HG02981 (cell line): Measurements from ENCODE around the gene ITGBL1.

ENCODE experiments used
- ATAC-seq: cut with Tn5 transposase; IDR thresholded peaks from one replicate; pipeline ENCODE4 v1.9.1; 2021; ENCODE audit warnings: mild to moderate bottlenecking, moderate library complexity; ENCODE audit not compliant: unreplicated experiment

Gene ITGBL1

DNA sequence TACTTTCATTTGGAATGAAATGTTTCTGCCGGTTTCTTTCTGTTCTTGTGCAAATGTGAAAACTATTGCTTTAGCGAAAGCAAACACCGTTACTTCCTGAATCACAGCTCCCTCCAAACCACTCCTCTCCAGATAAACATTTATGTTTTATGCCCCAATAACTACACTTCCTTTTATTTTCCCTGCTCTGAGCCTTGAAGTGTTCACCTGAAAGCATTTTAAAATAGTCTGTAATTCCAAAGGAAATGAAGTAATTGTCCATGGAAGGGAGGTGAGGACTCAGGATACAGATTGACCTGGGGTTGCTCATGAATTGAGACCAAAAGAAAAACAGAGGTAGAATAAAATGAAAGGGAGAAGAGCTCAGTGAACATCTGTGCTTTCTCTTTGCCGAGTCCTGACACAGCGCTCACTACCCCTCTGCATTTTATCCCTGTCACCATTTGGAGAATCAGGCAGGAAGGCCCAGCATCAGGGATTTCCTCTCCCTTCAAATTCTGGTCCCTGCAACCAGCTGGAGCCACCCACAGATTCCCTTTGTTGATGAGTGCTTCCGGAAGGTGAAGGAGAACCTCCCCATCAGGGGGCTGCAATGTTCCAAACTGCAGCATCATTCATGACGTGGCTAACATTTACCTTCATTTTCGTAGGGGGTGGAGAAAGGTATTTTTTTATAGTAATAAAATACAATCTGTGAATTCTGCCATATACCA, 171.9 kb downstream of the ITGBL1 start:
- no peak for ATAC-seq

DNA sequence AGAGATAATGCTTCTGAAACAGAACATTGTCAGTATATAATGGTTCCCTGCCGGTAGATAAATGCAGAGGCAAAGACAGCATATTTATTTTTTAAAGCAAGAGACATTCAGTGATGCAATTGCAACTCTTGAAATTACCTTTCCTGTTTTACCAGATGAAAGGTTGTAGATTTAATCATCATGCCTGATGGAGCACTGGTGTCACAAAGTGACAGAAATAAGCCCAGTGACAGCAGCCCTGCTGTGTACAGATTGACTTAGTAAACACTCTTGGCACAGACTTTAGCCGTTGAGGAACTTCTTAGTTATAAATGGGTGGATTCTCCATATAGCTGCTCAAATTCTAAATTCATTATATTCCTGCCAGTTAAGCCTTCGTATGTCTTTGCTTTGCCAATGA, 172.5 kb downstream of the ITGBL1 start:
- ATAC-seq, result no peak

DNA sequence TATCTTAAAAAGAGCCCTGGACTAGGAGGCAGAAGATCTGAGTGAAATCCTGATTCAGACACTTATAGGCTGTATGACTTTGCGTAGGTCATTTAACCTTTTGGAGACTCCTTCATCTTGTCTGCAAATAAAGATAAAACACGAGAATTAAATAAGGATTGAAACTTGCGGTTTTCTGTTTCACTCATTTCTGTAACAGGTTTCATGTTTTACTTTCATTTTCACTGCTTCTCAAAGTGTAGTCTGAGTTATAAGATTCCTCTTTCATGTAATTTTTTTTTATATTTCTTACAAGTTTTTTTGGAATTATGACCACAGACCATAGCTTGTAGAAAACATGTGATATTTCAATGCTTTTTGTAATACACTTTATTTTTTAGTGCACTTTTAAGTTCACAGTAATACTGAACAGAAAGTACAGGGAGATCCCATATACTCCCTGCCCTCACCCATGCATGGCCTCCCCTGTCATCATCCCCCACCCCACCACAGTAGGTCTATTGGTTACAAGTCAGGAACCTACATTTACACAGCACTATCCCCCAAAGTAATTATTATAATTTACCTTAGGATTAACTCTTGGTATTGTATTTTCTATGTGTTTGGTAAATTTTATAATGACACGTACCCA, 174.6 kb downstream of the ITGBL1 start:
- ATAC-seq, result peak; percentile 91

DNA sequence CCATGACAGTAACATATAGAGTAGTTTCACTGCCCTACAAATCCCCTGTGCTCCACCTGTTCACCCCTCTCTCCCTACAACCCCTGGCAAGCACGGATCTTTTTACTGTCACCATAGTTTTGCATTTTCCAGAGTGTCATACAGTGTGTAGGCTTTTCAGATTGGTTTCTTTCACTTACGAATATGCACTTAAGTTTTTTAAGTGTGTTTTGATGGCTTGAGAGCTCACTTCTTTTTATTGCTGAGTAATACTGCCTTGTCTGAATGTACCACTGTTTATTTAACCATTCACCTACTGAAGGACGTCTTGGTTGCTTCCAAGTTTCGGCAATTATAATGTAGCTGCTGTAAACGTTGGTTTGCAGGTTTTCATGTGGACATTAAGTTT, 175.1 kb downstream of the ITGBL1 start:
- peak; percentile 40 for ATAC-seq

DNA sequence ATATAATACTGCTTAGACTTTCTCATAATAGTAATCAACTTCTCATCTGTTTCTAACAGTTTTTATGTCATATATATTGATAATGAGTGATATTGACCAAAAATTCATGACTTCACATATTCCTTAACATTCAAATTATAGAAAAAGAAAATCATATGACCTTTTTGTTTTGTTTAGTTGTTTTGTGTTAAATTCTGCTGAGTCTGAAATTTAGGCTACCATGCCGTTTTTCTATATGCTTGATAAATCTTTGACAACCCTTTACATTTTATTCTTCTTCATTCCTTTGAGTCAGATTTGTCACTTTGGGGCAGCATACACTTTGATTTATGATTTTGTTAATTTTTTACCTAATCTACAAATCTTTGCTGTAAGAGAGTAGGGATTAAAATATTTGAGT, 176.4 kb downstream of the ITGBL1 start:
- ATAC-seq, result no peak

DNA sequence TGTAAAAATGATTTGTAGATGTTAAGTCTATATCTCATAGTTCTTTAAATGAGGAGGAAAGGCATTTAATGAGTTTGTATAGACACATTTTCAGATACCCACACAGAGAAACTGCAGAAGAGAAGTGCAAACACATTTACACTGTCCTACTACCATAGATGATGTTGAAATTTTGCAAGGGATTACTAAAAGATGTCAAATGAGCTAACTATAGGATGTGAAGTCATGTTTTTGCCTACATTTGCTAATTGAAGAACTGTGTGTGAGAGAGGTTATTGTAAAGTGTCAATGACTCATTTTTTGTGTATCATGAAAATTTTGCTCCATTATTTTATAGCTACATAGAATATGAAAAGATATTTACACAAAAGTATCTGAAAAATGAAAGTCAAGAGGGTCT, 178.9 kb downstream of the ITGBL1 start:
- no peak for ATAC-seq

DNA sequence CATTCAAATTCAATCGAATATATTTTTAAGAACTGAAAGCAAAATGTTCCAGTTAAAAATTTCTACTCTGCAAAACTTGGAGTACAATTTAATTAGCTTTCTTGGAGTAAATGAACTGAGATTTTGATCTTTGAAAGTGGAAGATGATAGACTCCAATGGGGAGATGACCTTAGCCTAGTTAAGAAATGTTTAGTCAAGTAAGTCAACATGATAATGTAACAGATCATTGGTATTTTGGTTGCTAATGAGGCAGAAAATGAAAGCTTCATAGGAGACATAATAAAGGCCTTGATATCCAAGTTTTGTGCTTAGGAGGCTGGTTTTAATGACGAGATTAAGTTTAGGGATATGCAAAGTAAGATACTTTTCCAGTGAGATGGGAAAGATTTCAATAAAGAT, 181.7 kb downstream of the ITGBL1 start:
- ATAC-seq, result no peak

DNA sequence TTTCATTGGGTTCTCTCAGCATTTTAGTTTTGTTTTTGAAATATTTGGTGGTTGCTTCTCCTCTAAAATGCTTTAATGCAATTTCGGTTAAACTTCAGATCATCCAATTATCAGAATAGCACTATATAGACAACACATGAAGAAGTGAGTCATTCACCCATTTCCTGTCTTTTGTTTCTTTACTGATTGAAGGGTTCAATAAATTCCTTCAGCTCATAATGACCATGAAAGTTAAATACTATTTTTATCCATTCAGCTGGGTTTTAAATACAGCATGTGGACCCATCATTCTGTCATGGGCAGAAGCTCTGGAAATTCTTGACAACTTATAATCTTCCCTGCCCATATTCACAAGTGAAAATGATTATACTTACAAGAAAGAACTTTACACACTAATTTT, 187.2 kb downstream of the ITGBL1 start:
- no peak for ATAC-seq

DNA sequence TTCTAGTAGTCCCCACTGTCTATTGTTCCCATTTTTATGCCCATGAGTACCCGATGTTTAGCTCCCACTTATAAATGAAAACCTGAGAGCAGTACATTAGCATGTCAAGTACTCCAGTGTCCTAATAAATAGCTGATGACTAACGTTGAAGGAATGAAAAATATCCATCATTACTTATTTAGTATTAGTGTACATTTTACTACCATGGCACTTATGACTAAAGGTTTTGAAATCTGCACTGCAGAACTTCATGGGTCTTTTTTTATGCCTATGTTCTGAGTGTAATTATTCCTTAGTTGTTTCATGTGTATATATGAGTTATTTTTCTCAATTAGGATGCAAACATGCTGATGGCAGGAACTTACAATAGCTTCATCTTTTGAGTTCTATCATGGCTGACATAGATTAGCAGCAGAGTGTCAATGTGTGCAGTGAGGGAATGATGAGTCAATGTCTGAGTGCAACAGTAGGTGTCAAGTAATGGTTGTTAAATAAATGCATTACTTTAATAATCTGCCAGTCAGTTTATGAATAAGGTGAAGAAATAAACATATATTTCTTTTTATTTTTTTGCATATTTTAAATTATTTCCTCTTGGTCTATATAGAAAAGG, 188.4 kb downstream of the ITGBL1 start:
- ATAC-seq, result no peak

DNA sequence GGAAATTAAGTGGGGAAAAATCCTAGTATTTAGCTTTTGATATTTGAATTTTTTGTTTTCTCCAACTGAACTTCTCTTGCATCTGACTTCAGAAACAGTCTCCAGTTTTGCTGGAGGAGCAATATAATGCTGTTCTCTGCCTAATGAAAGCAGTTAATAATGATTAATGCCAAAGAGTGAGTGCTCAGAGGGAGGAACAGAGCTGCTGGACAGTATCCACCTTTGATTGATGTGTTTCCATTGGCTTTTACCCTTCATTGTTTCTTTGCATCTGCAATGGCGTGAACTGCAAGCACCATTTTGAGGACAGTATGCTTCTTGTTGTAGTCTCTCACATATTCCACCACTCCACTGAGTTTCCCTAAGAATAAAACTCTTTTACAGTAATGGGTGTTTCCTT, 193.4 kb downstream of the ITGBL1 start:
- no peak for ATAC-seq

DNA sequence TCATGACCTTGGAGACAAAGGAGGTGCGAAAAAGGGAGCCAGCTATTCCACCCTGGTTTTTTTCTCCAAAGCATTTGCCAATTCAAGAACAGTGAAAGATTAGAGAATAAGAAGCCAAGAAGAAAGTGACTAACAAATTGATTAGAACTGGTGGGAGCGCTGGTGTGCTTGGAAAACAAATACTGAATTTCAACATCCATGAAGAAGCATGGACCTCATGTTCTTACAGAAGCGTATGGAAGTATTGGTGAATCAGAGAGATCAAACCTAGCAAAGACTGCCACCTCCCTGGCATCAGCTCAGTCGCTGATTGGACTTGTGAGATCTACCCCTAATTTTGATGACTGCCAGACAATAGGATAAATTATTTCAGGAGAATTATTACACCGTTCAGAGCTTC, 195.3 kb downstream of the ITGBL1 start:
- ATAC-seq, result no peak

DNA sequence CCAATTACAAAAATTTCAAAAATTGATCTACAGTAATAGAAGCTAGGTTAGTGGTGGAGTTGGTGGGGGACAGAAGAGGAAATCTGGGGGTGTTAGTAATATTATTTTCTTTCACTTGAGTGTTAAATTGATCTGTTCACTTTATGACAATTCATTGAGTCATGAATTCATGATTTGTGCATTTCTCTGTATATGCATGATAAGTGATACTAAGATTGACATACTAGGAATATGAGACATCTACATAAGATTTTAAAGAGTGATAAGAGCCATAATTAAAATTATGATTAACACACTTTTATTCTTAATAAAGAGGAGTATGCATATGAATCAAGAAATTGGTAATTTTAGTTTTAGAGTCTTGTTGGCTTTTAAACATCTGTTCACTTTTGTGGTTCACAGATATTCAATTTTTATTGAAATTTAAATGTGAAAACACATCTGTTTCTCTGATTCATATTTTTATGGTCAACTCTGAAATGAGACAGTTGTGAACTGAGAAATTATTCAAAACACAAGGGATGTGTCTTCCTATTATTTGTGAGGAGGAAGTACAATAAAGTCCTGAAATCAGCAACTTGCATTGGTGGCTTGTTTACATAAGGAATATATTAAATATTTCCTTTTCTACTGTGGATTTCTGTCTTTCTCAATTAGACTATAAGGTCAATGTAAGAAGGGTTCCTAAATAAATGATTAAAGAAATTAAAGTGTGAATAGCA, 196.5 kb downstream of the ITGBL1 start:
- no peak for ATAC-seq

DNA sequence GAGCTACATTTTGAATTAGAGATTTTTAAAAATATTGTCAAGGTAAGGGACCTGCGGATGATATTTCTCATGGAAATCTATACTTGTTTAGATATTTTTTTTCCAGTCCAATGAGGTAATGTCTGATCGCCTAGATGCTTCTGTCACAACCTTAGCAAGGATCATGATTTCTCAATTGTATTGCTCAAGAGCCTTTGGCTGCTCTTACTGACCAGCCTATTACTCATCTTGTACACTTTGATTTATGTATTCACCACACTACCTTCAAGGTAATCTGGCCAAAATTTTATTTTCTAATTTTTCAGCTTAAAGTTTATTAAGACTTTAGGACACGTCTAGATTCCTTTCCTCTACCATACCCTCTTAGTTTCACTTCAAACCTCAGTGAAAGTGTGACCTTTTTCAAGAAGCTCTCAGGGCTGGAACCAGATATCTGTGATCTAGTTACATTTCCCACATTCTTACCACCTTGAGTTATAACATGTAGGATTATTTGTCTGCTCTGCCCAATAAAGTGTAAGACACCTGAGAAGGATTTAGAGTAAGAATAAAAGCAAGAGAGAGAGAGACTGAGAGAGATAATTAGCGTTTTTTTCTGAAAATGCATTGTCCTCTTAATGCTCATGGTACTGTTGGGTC, 197.1 kb downstream of the ITGBL1 start:
- ATAC-seq, result no peak

DNA sequence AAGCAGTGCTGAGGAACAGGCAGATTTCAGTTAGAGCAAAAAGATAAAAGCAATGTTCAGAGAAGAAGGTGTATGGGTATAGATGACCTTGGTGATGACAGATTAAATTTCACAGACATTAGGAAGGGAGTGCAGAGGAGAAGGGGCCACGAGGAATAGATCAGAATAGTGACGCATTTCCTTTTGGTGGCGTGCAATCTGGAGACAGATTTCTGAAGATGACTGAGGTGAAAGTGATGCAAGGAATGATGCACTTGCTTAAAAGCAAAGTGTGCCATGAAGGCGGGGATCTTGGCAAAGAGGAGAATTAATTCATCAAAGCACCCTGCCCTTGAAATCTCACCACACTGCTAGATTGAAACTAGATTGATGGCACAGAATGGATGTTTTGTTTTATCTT, 202.4 kb downstream of the ITGBL1 start:
- no peak for ATAC-seq

DNA sequence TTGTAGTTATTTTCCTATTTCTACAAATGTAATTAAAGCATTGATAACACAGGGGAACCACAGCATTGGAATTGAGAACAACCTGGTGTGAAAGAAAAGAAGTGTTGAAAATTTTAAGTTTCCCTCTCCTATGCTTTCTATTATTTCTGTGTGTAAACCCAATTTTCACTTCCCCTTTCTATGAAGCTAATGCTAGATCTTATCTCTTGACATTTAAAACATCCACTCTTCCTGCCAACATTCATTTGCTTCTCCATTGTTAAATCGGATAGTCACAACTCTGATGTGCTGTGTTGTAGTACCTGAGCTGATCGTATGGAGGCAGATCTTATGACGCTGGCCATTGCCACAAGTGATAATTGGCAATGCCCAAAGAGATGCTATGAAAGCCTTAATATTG, 203.0 kb downstream of the ITGBL1 start:
- peak; percentile 77 for ATAC-seq

DNA sequence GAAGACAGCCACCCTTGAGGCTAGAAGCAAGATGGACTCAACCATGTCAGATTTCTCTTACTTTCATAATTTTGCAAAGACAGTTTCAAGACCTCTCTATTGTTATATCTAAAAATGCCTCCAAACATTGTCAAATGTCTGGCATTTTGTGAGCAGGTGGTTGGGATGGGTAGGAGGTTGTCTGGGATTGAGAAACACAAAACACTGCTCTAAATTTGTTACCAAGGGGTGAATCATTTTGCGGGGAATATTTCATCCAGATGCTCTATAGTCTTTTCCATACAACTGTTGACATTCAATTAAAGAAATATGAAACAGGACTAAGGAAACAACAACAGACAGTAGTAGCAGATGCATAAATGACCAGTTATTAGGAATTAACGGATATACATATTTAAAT, 208.2 kb downstream of the ITGBL1 start:
- ATAC-seq, result no peak

DNA sequence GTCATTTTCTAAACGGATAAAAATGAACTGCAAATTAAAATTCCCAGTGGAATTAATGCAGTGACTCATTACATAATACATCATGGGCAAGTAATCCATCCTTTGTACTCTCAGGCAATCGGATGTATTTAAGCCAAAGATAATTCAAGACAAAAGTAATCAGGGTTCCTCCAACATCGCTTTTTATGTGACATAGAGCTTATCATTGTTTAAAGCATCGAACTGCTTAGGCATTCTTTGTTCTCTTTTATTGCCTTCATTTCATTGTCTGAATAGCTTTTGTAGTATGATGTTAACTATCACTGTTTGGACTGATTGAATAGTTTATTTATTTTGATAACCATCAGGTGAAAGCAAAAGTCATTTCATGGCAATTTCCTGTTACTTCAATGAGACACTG, 209.4 kb downstream of the ITGBL1 start:
- no peak for ATAC-seq

DNA sequence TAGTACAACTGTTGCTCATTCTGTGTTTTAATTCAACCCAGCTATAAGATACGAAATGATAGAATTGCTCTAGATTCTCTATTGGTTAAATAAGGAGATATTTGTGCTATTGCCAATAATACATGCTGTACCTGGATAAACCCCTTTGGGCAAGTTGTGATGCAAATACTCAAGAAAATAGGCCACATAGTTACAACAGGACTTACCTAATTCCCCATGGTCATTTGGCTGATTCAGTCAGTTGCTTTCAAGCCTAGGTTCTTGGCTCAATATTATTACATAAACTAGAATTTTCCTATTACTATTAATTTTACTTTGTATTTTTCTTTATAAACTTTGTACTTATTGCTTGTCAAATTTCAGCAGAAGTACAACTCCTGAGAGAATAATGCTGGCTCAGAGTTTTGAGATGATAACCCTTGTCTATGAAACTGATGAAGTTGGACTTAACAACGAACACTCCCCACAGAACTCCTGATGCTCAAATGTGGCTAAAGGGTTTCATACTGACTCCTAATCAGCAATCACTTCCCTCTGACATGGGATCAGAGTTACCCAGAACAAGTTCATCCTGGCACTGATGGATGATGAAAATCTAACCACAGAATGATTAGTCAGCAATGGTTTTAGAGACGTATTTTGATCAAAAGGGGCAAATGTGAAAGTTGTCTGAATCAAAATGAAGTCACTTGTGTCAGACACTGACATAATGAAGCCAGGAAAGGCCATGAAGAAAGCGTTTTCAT, 221.1 kb downstream of the ITGBL1 start:
- ATAC-seq, result no peak

DNA sequence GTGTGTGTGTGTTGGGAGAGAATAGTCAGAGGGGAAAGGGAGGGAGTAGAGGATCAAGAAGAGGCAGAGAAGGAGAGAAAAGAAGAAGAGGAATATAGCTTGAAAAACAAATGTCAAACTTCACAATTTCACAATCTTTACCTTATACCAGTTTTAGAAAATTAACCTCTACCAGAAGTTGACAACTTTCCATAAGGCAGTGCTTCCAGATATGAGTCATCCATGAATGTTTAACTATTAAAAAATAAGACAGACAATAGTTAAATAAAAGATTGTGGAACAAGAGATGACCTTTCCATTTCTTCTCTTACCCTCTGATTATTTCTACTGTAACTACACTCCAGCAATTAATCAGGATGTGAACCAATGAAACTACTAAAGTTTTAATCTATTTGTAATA, 229.4 kb downstream of the ITGBL1 start:
- ATAC-seq, result no peak

DNA sequence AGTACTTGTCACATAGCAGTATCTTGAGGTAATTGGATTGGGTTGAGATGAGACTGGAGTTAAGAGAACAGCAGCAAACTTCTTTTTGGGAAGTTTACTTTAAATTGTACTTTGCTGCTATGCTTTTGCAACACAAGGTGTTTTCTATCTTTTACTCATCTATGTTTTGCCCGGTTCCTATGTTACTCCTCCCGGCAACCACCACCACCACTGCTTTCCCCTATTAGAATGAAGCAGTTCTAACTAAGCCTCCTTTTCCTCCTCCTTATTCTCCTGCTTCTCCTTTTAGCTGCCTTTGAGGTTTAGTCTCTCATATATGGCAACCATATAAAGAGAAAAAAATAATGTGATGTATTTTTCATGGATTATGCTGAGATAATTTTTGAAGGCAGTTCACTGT, 233.5 kb downstream of the ITGBL1 start:
- no peak for ATAC-seq

DNA sequence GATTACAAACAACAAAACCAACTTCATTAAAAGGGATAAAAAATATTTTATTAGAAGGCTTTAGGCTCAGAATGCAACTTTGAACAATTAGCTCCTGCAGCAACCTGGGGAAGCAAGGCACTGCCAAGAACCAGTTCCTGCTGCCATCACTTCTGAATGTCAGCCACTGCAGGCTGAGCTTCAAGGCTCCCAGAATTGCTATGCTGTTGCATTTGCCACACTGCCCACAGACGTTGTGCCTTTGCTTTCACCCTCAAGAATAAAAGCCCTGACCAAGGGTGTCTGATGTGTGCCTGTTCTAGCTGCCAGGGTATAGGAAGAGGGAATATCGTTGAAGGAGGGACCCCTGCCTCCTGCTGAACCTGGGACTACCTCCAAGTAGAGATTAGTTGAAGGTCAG, 238.4 kb downstream of the ITGBL1 start:
- ATAC-seq, result no peak
